Panc1 (cell line): Measurements from ENCODE around the gene CDK14. TPM values are rescaled to one million over a fixed set of nuclear protein-coding genes. Genes with fewer than 3 reads are reported as not detected.

ENCODE experiments used
- ATAC-seq: fragments of 200-7000 bp; cut with Tn5 transposase; 2 replicates; pipeline ENCODE4 v1.9.1; 2020; ENCODE audit warnings: mild to moderate bottlenecking, moderate library complexity
- BruUV-seq: library from RNA; stranded (reverse); fragments of 400-500 nt; replicated peaks from 2 replicates; lab custom pipeline; 2021; lab: Mats Ljungman, UMichigan
- CTCF ChIA-PET: fragments of 300-600 bp; sonication (Branson Sonifier 250); formaldehyde crosslinking; loops from one replicate; lab custom pipeline; 2022; ENCODE audit warnings: antibody characterized with exemption; lab: Charles Lee
- POLR2A ChIA-PET: fragments of 300-600 bp; sonication (Branson Sonifier 250); formaldehyde crosslinking; loops from one replicate; lab custom pipeline; 2022; ENCODE audit warnings: antibody characterized with exemption; lab: Charles Lee
- DNase-seq: peaks from one replicate; pipeline ENCODE4 v3.0.0-alpha.2; 2010; ENCODE audit warnings: low read depth, low spot score
- H3K27ac ChIP-seq: 2 replicates; pipeline ENCODE4 v1.5.1; 2011; ENCODE audit warnings: mild to moderate bottlenecking, low read length, inconsistent platforms
- H3K27me3 ChIP-seq: fragments of 200-500 bp; sonication (Bioruptor generic); 2 replicates; pipeline ENCODE4 v1.6.0; 2014; ENCODE audit warnings: low read length, inconsistent platforms; ENCODE audit not compliant: control insufficient read depth, insufficient read depth
- H3K36me3 ChIP-seq: fragments of 200-500 bp; sonication (Bioruptor generic); 2 replicates; pipeline ENCODE4 v1.5.1; 2014; ENCODE audit warnings: inconsistent platforms, mild to moderate bottlenecking, low read length, moderate library complexity; ENCODE audit not compliant: control insufficient read depth, insufficient read depth
- H3K4me1 ChIP-seq: 2 replicates; pipeline ENCODE4 v1.5.1; 2011; ENCODE audit warnings: inconsistent platforms, mild to moderate bottlenecking, low read length, moderate library complexity; ENCODE audit not compliant: control insufficient read depth, insufficient read depth
- H3K4me3 ChIP-seq, 2 experiments: 2 replicates each; pipeline ENCODE4 v1.5.1; 2011 to 2012; ENCODE audit warnings: low read depth in 2 of 2, low read length in 2 of 2, mild to moderate bottlenecking in 2 of 2, inconsistent platforms in 1 of 2, moderate library complexity in 1 of 2
- H3K9me3 ChIP-seq: fragments of 200-500 bp; sonication (Bioruptor generic); 2 replicates; pipeline ENCODE4 v1.5.1; 2014; ENCODE audit warnings: low read depth, mild to moderate bottlenecking, inconsistent platforms, low read length, moderate library complexity; ENCODE audit not compliant: control insufficient read depth, insufficient read depth
- CTCF ChIP-seq: fragments of 450-650 bp; IDR thresholded peaks from 2 replicates; pipeline ENCODE4 v1.5.1; 2017; ENCODE audit warnings: mild to moderate bottlenecking
- POLR2AphosphoS5 ChIP-seq: IDR thresholded peaks from 2 replicates; pipeline ENCODE4 v1.6.1; 2012; ENCODE audit warnings: mild to moderate bottlenecking, low read depth, low read length, moderate library complexity
- REST ChIP-seq, 2 experiments: IDR thresholded peaks; 2 replicates each; pipeline ENCODE4 v1.6.1; 2011 to 2012; ENCODE audit warnings: low read depth in 2 of 2, control low read depth in 1 of 2, low read length in 1 of 2, mild to moderate bottlenecking in 1 of 2, moderate library complexity in 1 of 2; ENCODE audit not compliant: insufficient read depth in 1 of 2
- SIN3A ChIP-seq: IDR thresholded peaks from 2 replicates; pipeline ENCODE4 v1.6.1; 2012; ENCODE audit warnings: low read depth, mild to moderate bottlenecking, low read length, moderate library complexity, borderline replicate concordance; ENCODE audit not compliant: insufficient read depth
- TCF7L2 ChIP-seq: IDR thresholded peaks from 2 replicates; pipeline ENCODE4 v1.6.1; 2011; ENCODE audit warnings: mild to moderate bottlenecking, low read depth, low read length, inconsistent platforms
- in situ Hi-C: cut with HindIII; loops from 2 replicates; pipeline ENCODE4 v1.10.0; 2016; ENCODE audit warnings: low sequenced_read_pairs, low pct_unique_long_range_greater_than_20kb
- intact Hi-C: fragments of 100-400 bp; cut with micrococcal nuclease; formaldehyde crosslinking; loops from one replicate; pipeline ENCODE4 v1.10.0; 2022; ENCODE audit not compliant: unreplicated experiment
- total RNA-seq: library from RNA; stranded (reverse); gene quantifications from one replicate; pipeline ENCODE4 v1.2.1, GENCODE V29; 2021; ENCODE audit not compliant: unreplicated experiment

Gene CDK14
- total RNA-seq, 1 experiment from 2014 or later = 3.0 TPM

GRCh38 chr7:91165006-91165845 lies 569.1 kb downstream of the CDK14 start:
- no TSS peak for BruUV-seq
- in situ Hi-C loops = no loop called here
- intact Hi-C loops = no loop called here

GRCh38 chr7:91165846-91166230 lies 569.7 kb downstream of the CDK14 start:
- Histone ChIP-seq H3K4me1 (no peaks in the 10 kb centered on the region), H3K27me3 (no peaks in the 10 kb centered on the region), H3K9me3 (no peaks in the 10 kb centered on the region), H3K36me3 (no peaks in the 10 kb centered on the region), H3K4me3 (no peak overlapping the region), H3K27ac (no peak overlapping the region)
- no peak for DNase-seq
- ChIA-PET CTCF (no interaction called here), POLR2A (no interaction called here)
- in situ Hi-C loops (no loop called here), intact Hi-C loops (no loop called here)
- TF ChIP-seq SIN3A (no peak), POLR2AphosphoS5 (no peak), CTCF (no peak), TCF7L2 (no peak), REST (IDR thresholded peaks at IDR 0.05; ENCODE audit: insufficient read depth in 1 of 2, low read depth in 2 of 2, low read length in 1 of 2) (no peak)
- BruUV-seq = no TSS peak
- ATAC-seq = no peak

More at GRCh38 chr7:91165006-91165845, 569.1 kb downstream of the CDK14 start:
- H3K4me3 ChIP-seq = no peak overlapping the region
- H3K4me1 ChIP-seq = no peaks in the 10 kb centered on the region
- ChIA-PET POLR2A (no interaction called here), CTCF (no interaction called here)
- no peak overlapping the region for H3K27ac ChIP-seq
- H3K9me3 ChIP-seq = no peaks in the 10 kb centered on the region
- DNase-seq (no peak), ATAC-seq (no peak)
- TF ChIP-seq TCF7L2 = no peak
- TF ChIP-seq REST (IDR thresholded peaks at IDR 0.05; ENCODE audit: insufficient read depth in 1 of 2, low read depth in 2 of 2, low read length in 1 of 2) = no peak
- no peak for TF ChIP-seq SIN3A
- no peak for TF ChIP-seq CTCF
- no peak for TF ChIP-seq POLR2AphosphoS5
- H3K36me3 ChIP-seq = no peaks in the 10 kb centered on the region
- no peaks in the 10 kb centered on the region for H3K27me3 ChIP-seq
